CD4-positive, alpha-beta T cell (primary cell): ENCODE data around the gene CDR2. TPM values are rescaled to one million over a fixed set of nuclear protein-coding genes. Genes with fewer than 3 reads are reported as not detected.

Experiments
- ATAC-seq: fragments of 200-7000 bp; cut with Tn5 transposase; one replicate; pipeline ENCODE4 v1.10.0; 2022; ENCODE audit warnings: mild to moderate bottlenecking; ENCODE audit not compliant: poor library complexity
- CTCF ChIA-PET: fragments of 350-600 bp; sonication (Branson Sonifier 250); formaldehyde crosslinking; loops from one replicate; lab custom pipeline; 2021; ENCODE audit warnings: antibody characterized with exemption, inconsistent platforms; lab: Charles Lee
- POLR2A ChIA-PET: fragments of 350-600 bp; sonication (Branson Sonifier 250); formaldehyde crosslinking; loops from one replicate; lab custom pipeline; 2021; ENCODE audit warnings: antibody characterized with exemption, inconsistent platforms; lab: Charles Lee
- DNase-seq, 14 experiments: peaks; one replicate each; pipeline ENCODE4 v3.0.0-alpha.2; 2013 to 2020; ENCODE audit warnings: mixed read lengths in 2 of 14
- H3K27ac ChIP-seq, 2 donors: one replicate each; pipeline versions ENCODE4 v1.5.1 to v1.7.0; 2013; ENCODE audit warnings: low read length in 2 of 2, low read depth in 1 of 2, mild to moderate bottlenecking in 1 of 2
- H3K27me3 ChIP-seq, 2 experiments: 1 replicate in 1 of 2; 2 replicates in 1 of 2; pipeline versions ENCODE4 v1.6.1 to v1.7.0; 2013; ENCODE audit warnings: low read length in 2 of 2, control low read depth in 1 of 2, mild to moderate bottlenecking in 1 of 2, moderate library complexity in 1 of 2; ENCODE audit not compliant: insufficient read depth in 2 of 2, control insufficient read depth in 1 of 2
- H3K36me3 ChIP-seq: one replicate; pipeline ENCODE4 v1.6.1; 2013; ENCODE audit warnings: low read length, control low read depth; ENCODE audit not compliant: insufficient read depth
- H3K4me1 ChIP-seq: one replicate; pipeline ENCODE4 v1.6.1; 2013; ENCODE audit warnings: low read length, control low read depth; ENCODE audit not compliant: insufficient read depth
- H3K4me3 ChIP-seq: one replicate; pipeline ENCODE4 v1.5.1; 2013; ENCODE audit warnings: mild to moderate bottlenecking, low read length, moderate library complexity
- H3K9me3 ChIP-seq, 2 experiments: 1 replicate in 1 of 2; 2 replicates in 1 of 2; pipeline versions ENCODE4 v1.6.1 to v1.7.0; 2013; ENCODE audit warnings: low read length in 2 of 2, mild to moderate bottlenecking in 2 of 2, control low read depth in 1 of 2, moderate library complexity in 1 of 2; ENCODE audit not compliant: control insufficient read depth in 1 of 2, insufficient read depth in 1 of 2
- H3K27ac Mint-ChIP-seq: one replicate; pipeline ENCODE4 v1.8.0; 2020; ENCODE audit warnings: mixed read lengths
- H3K27me3 Mint-ChIP-seq: one replicate; pipeline ENCODE4 v1.8.0; 2021; ENCODE audit warnings: mixed read lengths
- H3K36me3 Mint-ChIP-seq: one replicate; pipeline ENCODE4 v1.8.0; 2021; ENCODE audit warnings: low read depth, mixed read lengths
- H3K4me1 Mint-ChIP-seq: one replicate; pipeline ENCODE4 v1.8.0; 2021; ENCODE audit warnings: low read depth, mixed read lengths
- H3K4me3 Mint-ChIP-seq: one replicate; pipeline ENCODE4 v1.8.0; 2020; ENCODE audit warnings: mild to moderate bottlenecking, mixed read lengths
- H3K9me3 Mint-ChIP-seq: one replicate; pipeline ENCODE4 v1.8.0; 2020; ENCODE audit warnings: mixed read lengths
- CTCF ChIP-seq: fragments of 200-600 bp; IDR thresholded peaks from one replicate; pipeline ENCODE4 v1.8.0; 2022; ENCODE audit warnings: antibody characterized with exemption, mild to moderate bottlenecking
- intact Hi-C, 2 experiments: fragments of 100-400 bp; cut with DNase I in 1 of 2; cut with micrococcal nuclease in 1 of 2; formaldehyde crosslinking; loops; one replicate each; pipeline versions ENCODE4 v1.15.1 to v1.9.0; 2023 to 2025; cut with DNase I, micrococcal nuclease
- total RNA-seq, 174 experiments: library from RNA in 2 of 174; stranded (reverse) in 2 of 174; gene quantifications; one replicate each; pipeline ENCODE4 v1.2.3 and lab custom pipeline; 2021 to 2026

Gene CDR2
- total RNA-seq, 2 experiments from 2014 or later: 104 to 113 TPM

GRCh38 chr16:22315979-22316378, 58.4 kb downstream of the CDR2 start:
- POLR2A ChIA-PET: no interaction called here
- no peak overlapping the region for H3K4me3 Mint-ChIP-seq
- no peak for DNase-seq
- H3K27ac ChIP-seq: no peak overlapping the region
- H3K4me1 Mint-ChIP-seq: peaks cover 6% of the 10 kb centered on the region
- no peak overlapping the region for H3K27ac Mint-ChIP-seq
- no peak overlapping the region for H3K4me3 ChIP-seq
- no peaks in the 10 kb centered on the region for H3K9me3 ChIP-seq
- TF ChIP-seq CTCF: no peak
- no peaks in the 10 kb centered on the region for H3K4me1 ChIP-seq
- intact Hi-C loops: no loop called here
- H3K27me3 Mint-ChIP-seq: no peaks in the 10 kb centered on the region
- H3K9me3 Mint-ChIP-seq: no peaks in the 10 kb centered on the region
- peaks cover 91% of the 10 kb centered on the region for H3K36me3 Mint-ChIP-seq
- ATAC-seq: no peak
- no peaks in the 10 kb centered on the region for H3K27me3 ChIP-seq
- peaks cover 91% of the 10 kb centered on the region for H3K36me3 ChIP-seq
- CTCF ChIA-PET: interaction anchor here (0.6 kb wide), 1 partner anchor 33 kb away, joined by 3 read pairs; no protein-coding TSS in a partner anchor

DNA sequence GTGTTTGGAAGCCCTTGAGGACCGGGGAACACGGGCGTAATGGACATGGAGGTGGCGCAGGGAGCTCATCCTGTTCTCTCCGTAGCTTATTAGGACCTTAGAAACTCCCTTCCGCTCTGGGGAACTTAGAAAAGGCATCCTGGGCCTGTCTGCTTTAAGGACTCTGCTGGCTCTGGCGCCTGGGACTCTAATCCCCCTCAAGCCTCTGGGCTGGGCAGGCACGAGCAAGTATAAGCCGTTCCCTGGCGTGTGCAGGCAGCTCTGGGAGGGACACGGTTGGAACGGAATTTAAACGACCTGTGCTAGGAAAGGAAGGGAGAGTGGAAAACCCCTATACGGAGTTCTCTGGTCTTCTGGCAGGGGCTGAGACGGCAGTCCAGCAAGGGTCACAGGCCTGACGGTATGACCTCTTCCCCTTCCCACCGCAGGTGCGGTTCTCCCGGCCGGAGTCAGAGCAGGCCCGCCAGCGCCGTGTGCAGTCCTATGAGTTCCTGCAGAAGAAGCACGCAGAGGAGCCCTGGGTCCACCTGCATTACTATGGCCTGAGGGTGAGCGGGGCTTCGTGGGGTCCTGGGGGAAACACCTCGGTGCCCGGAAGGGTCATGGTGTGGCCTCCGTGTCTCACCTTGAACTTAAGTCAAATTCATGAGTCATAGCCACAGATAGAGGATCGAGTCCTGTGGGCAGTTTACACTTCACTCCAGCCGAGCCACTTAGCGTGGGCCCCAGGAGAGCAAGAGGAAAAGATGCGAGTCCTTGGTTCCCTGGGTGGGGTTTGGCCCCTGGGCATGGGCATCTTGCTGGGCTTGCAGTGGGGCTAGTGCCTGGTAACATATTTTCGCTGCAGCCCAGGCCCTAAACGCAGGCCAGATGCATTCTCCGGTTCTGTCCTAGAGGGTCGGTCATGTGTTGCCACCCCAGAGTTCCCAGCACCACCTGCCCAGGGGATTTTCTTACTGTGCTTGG, 59.5 kb downstream of the CDR2 start:
- Mint-ChIP-seq H3K36me3 (peaks cover 85% of the 10 kb centered on the region), H3K4me3 (no peak overlapping the region), H3K4me1 (no peaks in the 10 kb centered on the region), H3K9me3 (no peaks in the 10 kb centered on the region), H3K27ac (peak overlapping the region; percentile 46), H3K27me3 (no peaks in the 10 kb centered on the region)
- TF ChIP-seq CTCF: no peak
- POLR2A ChIA-PET: no interaction called here
- intact Hi-C loops: no loop called here
- no peaks in the 10 kb centered on the region for H3K27me3 ChIP-seq
- H3K36me3 ChIP-seq: peaks cover 86% of the 10 kb centered on the region
- H3K27ac ChIP-seq: no peak overlapping the region
- no peak for ATAC-seq
- CTCF ChIA-PET: no interaction called here
- no peak overlapping the region for H3K4me3 ChIP-seq
- DNase-seq: no peak
- no peaks in the 10 kb centered on the region for H3K9me3 ChIP-seq
- H3K4me1 ChIP-seq: no peaks in the 10 kb centered on the region

- CTCF ChIA-PET: interaction anchor here (0.6 kb wide), 1 partner anchor 122 kb away, joined by 4 read pairs; no protein-coding TSS in a partner anchor
- no peaks in the 10 kb centered on the region for H3K4me1 ChIP-seq
- no peaks in the 10 kb centered on the region for H3K9me3 Mint-ChIP-seq
- H3K4me3 ChIP-seq: no peak overlapping the region
- intact Hi-C loops: no loop called here
- no peak for ATAC-seq
- DNase-seq: no peak
- H3K27me3 Mint-ChIP-seq: no peaks in the 10 kb centered on the region
- POLR2A ChIA-PET: no interaction called here
- H3K27ac Mint-ChIP-seq: peak overlapping the region; percentile 46
- H3K4me1 Mint-ChIP-seq: no peaks in the 10 kb centered on the region
- peaks cover 85% of the 10 kb centered on the region for H3K36me3 Mint-ChIP-seq
- no peak overlapping the region for H3K4me3 Mint-ChIP-seq
- no peak for TF ChIP-seq CTCF
- H3K27ac ChIP-seq: no peak overlapping the region
- H3K36me3 ChIP-seq: peaks cover 89% of the 10 kb centered on the region
- H3K27me3 ChIP-seq: no peaks in the 10 kb centered on the region
- H3K9me3 ChIP-seq: no peaks in the 10 kb centered on the region
Observed at GRCh38 chr16:22313876-22314470, 60.4 kb downstream of the CDR2 start.
